Measurements from ENCODE around the gene FNBP1L. TPM values are rescaled to one million over a fixed set of nuclear protein-coding genes. Genes with fewer than 3 reads are reported as not detected.

FNBP1L gene
- total and polyA plus RNA-seq, 10 of the 15 experiments (the other 5 are each of a cell fraction or from before 2014, with no cell fraction given) = 0.02 to 0.12 (median 0.07) TPM; not detected in 4

DNA sequence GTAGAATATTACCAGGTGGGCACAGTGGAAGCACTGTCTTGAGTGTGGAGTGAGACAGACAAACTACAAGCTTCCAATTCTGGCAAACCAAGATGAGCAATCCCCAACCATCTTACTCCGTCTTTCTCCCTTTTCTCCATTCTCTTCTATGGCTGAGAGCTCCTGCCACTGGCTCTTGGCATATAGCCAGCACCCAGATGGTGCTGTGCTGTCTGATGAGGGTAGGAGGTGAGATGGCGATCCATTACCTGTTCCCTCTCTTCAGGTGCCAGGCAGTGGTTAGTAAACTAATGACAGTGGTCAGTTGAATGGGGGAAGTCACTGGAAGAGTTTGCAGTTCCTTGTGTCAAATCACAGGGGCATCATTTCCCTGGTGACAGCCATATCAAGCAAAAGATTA is 108.4 kb downstream of the FNBP1L start:
- H3K27ac ChIP-seq (ENCODE audit: control insufficient read depth, insufficient read depth) = no peak overlapping the region
- H3K36me3 ChIP-seq (ENCODE audit: control insufficient read depth in 2 of 2, insufficient read depth in 2 of 2, low read length in 1 of 2) = no peaks in the 10 kb centered on the region
- no peaks in the 10 kb centered on the region for H3K79me2 ChIP-seq (ENCODE audit: control insufficient read depth, insufficient read depth, low read length)
- no peak overlapping the region for H3K9ac ChIP-seq (ENCODE audit: control insufficient read depth, insufficient read depth, low read length)
- H3K4me3 ChIP-seq = no peak overlapping the region
- no peaks in the 10 kb centered on the region for H3K9me3 ChIP-seq (replicated peaks; ENCODE audit: control insufficient read depth, insufficient read depth, low read length)
- intact Hi-C loops (cut with micrococcal nuclease; ENCODE audit: unreplicated experiment) = no loop called here
- ATAC-seq = no peak
- H3K27me3 ChIP-seq (replicated peaks in 1 of 2; ENCODE audit: control insufficient read depth in 2 of 2, insufficient read depth in 2 of 2, low read length in 1 of 2) = no peaks in the 10 kb centered on the region; a peak in 2 of 4 replicates
- no peak for DNase-seq (ENCODE audit: low read depth, low spot score)
- ChIA-PET SMC1A (ENCODE audit: uncharacterized antibody, unreplicated experiment) (interaction anchor here (2.8 kb wide), 1 partner anchor 10 kb away, joined by 12 read pairs; no protein-coding TSS in a partner anchor), RAD21 (ENCODE audit: unreplicated experiment) (interaction anchor here (0.7 kb wide), 1 partner anchor 9 kb away, joined by 3 read pairs; no protein-coding TSS in a partner anchor), CTCF (interaction anchor here (1.1 kb wide), 1 partner anchor 10 kb away, joined by 3 read pairs; no protein-coding TSS in a partner anchor), POLR2A (interaction anchor here (0.6 kb wide), 1 partner anchor 36 kb away, joined by 4 read pairs; no protein-coding TSS in a partner anchor)
- no peak for FAIRE-seq
- BruUV-seq (replicated peaks) = no TSS peak
- no peak overlapping the region for H3K4me2 ChIP-seq (ENCODE audit: control insufficient read depth, insufficient read depth)
- no peak overlapping the region for H2AFZ ChIP-seq (ENCODE audit: control insufficient read depth, low read depth, low read length)
- H4K20me1 ChIP-seq (ENCODE audit: control insufficient read depth, insufficient read depth) = no peaks in the 10 kb centered on the region
- in situ Hi-C loops (cut with MboI) = no loop called here
- 81% methylated on average over 2 of the region's 2 CpGs for WGBS (ENCODE audit: insufficient coverage, insufficient replicate concordance, low lambda C conversion rate, missing lambda C conversion rate)
- H3K4me1 ChIP-seq (ENCODE audit: control insufficient read depth, insufficient read depth, low read length) = no peaks in the 10 kb centered on the region
- no peak for TF ChIP-seq ZBED1 (IDR thresholded peaks at IDR 0.05; ENCODE audit: borderline replicate concordance)
- no peak for TF ChIP-seq PML (IDR thresholded peaks at IDR 0.05; ENCODE audit: low read length)
- TF ChIP-seq IRF4 (IDR thresholded peaks at IDR 0.05; ENCODE audit: low read depth, low read length) = no peak
- no peak for TF ChIP-seq ZNF207 (IDR thresholded peaks at IDR 0.05; ENCODE audit: borderline replicate concordance)
- no peak for TF ChIP-seq FOS (IDR thresholded peaks at IDR 0.05; ENCODE audit: borderline replicate concordance, extremely low read depth, insufficient read length)
- TF ChIP-seq STAT3 (IDR thresholded peaks at IDR 0.05; ENCODE audit: low read depth, low read length) = no peak
- no peak for TF ChIP-seq HDGF (IDR thresholded peaks at IDR 0.05)
- TF ChIP-seq TCF12 (IDR thresholded peaks at IDR 0.05; ENCODE audit: low read depth, low read length) = no peak
- no peak for TF ChIP-seq NR2C2 (IDR thresholded peaks at IDR 0.05; ENCODE audit: borderline replicate concordance, control insufficient read depth, insufficient read length, low read depth)

DNA sequence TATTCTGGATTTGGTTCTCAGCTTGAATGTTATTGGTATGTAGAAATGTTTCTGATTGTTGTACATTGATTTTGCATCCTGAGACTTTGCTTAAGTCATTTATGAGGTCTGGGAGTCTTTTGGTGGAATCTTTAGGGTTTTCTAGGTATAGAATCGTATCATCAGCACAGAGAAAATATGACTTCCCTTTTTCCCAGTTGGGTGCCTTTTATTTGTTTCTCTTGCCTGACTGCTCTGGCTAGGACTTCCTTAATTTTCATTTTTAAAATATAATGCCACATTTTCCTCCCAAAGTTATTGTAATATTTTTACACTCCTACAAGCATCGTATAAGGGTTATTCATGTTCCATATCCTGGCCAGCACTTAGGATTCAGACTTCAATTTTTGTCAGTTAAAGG is 111.1 kb downstream of the FNBP1L start:
- no peaks in the 10 kb centered on the region for H4K20me1 ChIP-seq (ENCODE audit: control insufficient read depth, insufficient read depth)
- DNase-seq (ENCODE audit: low read depth, low spot score) (no peak), ATAC-seq (no peak), FAIRE-seq (no peak)
- ChIA-PET CTCF (no interaction called here), RAD21 (ENCODE audit: unreplicated experiment) (no interaction called here), SMC1A (ENCODE audit: uncharacterized antibody, unreplicated experiment) (no interaction called here), POLR2A (no interaction called here)
- H3K27ac ChIP-seq (ENCODE audit: control insufficient read depth, insufficient read depth) = no peak overlapping the region
- no peaks in the 10 kb centered on the region for H3K9me3 ChIP-seq (replicated peaks; ENCODE audit: control insufficient read depth, insufficient read depth, low read length)
- H3K27me3 ChIP-seq (replicated peaks in 1 of 2; ENCODE audit: control insufficient read depth in 2 of 2, insufficient read depth in 2 of 2, low read length in 1 of 2) = no peaks in the 10 kb centered on the region; a peak in 2 of 4 replicates
- in situ Hi-C loops (cut with MboI) (no loop called here), intact Hi-C loops (cut with micrococcal nuclease; ENCODE audit: unreplicated experiment) (no loop called here)
- H3K79me2 ChIP-seq (ENCODE audit: control insufficient read depth, insufficient read depth, low read length) = no peaks in the 10 kb centered on the region
- H3K36me3 ChIP-seq (ENCODE audit: control insufficient read depth in 2 of 2, insufficient read depth in 2 of 2, low read length in 1 of 2) = no peaks in the 10 kb centered on the region
- no peak overlapping the region for H3K9ac ChIP-seq (ENCODE audit: control insufficient read depth, insufficient read depth, low read length)
- no peak overlapping the region for H3K4me3 ChIP-seq
- no peaks in the 10 kb centered on the region for H3K4me1 ChIP-seq (ENCODE audit: control insufficient read depth, insufficient read depth, low read length)
- H3K4me2 ChIP-seq (ENCODE audit: control insufficient read depth, insufficient read depth) = no peak overlapping the region
- H2AFZ ChIP-seq (ENCODE audit: control insufficient read depth, low read depth, low read length) = no peak overlapping the region
- 21% methylated on average over 2 of the region's 2 CpGs for WGBS (ENCODE audit: insufficient coverage, insufficient replicate concordance, low lambda C conversion rate, missing lambda C conversion rate)
- BruUV-seq (replicated peaks) = no TSS peak
- TF ChIP-seq ZBED1 (IDR thresholded peaks at IDR 0.05; ENCODE audit: borderline replicate concordance) (no peak), NFYB (IDR thresholded peaks at IDR 0.05; ENCODE audit: insufficient read depth, low read depth, low read length) (no peak), CBX3 (IDR thresholded peaks at IDR 0.05; ENCODE audit: borderline replicate concordance, low read depth) (no peak), TBL1XR1 (IDR thresholded peaks at IDR 0.05; ENCODE audit: low read depth, low read length) (no peak), GATAD2B (conservative IDR thresholded peaks at IDR 0.05; ENCODE audit: low read depth) (no peak), ASH2L (IDR thresholded peaks at IDR 0.05; ENCODE audit: borderline replicate concordance, low read depth) (no peak), KAT2A (conservative IDR thresholded peaks at IDR 0.05; ENCODE audit: control insufficient read depth, low read depth, low read length) (no peak), YBX1 (IDR thresholded peaks at IDR 0.05) (no peak), POLR2A (IDR thresholded peaks at IDR 0.05; ENCODE audit: low read depth, low read length) (no peak)
- TF ChIP-seq, protein P1, sequence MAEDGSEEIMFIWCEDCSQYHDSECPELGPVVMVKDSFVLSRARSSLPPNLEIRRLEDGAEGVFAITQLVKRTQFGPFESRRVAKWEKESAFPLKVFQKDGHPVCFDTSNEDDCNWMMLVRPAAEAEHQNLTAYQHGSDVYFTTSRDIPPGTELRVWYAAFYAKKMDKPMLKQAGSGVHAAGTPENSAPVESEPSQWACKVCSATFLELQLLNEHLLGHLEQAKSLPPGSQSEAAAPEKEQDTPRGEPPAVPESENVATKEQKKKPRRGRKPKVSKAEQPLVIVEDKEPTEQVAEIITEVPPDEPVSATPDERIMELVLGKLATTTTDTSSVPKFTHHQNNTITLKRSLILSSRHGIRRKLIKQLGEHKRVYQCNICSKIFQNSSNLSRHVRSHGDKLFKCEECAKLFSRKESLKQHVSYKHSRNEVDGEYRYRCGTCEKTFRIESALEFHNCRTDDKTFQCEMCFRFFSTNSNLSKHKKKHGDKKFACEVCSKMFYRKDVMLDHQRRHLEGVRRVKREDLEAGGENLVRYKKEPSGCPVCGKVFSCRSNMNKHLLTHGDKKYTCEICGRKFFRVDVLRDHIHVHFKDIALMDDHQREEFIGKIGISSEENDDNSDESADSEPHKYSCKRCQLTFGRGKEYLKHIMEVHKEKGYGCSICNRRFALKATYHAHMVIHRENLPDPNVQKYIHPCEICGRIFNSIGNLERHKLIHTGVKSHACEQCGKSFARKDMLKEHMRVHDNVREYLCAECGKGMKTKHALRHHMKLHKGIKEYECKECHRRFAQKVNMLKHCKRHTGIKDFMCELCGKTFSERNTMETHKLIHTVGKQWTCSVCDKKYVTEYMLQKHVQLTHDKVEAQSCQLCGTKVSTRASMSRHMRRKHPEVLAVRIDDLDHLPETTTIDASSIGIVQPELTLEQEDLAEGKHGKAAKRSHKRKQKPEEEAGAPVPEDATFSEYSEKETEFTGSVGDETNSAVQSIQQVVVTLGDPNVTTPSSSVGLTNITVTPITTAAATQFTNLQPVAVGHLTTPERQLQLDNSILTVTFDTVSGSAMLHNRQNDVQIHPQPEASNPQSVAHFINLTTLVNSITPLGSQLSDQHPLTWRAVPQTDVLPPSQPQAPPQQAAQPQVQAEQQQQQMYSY (CRISPR knock-in tag; IDR thresholded peaks at IDR 0.05) = no peak

Measured in GM12878 (cell line).